ENCODE measurements around the gene ABCC2.

DNA sequence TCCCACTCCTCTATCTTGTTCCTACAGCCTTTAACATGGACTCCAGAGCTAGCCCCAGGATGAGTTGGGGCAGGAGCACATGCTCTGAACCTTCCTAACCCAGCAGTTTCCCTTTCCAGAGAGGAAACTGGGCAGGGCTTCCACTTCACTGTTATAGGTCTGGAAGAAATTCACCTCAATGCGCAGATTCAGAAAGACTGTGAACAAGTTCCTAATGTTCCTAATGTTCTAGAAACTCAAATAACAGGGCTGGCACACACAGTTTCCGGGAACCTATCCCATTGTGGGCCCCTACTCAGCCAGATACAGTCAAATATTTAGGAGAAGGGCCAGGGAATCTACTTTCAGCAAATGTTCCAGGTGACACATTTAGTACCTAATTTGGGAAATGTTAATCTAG is 29.7 kb downstream of the ABCC2 start:
- TF ChIP-seq, protein P1, sequence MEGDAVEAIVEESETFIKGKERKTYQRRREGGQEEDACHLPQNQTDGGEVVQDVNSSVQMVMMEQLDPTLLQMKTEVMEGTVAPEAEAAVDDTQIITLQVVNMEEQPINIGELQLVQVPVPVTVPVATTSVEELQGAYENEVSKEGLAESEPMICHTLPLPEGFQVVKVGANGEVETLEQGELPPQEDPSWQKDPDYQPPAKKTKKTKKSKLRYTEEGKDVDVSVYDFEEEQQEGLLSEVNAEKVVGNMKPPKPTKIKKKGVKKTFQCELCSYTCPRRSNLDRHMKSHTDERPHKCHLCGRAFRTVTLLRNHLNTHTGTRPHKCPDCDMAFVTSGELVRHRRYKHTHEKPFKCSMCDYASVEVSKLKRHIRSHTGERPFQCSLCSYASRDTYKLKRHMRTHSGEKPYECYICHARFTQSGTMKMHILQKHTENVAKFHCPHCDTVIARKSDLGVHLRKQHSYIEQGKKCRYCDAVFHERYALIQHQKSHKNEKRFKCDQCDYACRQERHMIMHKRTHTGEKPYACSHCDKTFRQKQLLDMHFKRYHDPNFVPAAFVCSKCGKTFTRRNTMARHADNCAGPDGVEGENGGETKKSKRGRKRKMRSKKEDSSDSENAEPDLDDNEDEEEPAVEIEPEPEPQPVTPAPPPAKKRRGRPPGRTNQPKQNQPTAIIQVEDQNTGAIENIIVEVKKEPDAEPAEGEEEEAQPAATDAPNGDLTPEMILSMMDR (IDR thresholded peaks at IDR 0.05; ENCODE audit: low read depth, low read length): no peak
- TF ChIP-seq EZH2phosphoT487 (IDR thresholded peaks at IDR 0.05; ENCODE audit: low read depth): no peak

Data from OCI-LY3 (cell line).